ENCODE measurements around the gene RYR2. TPM values are rescaled to one million over a fixed set of nuclear protein-coding genes. Genes with fewer than 3 reads are reported as not detected.

The RYR2 gene
- total RNA-seq, 6 donors from 2014 or later, result 1.8 to 23.0 (median 3.7) TPM

DNA sequence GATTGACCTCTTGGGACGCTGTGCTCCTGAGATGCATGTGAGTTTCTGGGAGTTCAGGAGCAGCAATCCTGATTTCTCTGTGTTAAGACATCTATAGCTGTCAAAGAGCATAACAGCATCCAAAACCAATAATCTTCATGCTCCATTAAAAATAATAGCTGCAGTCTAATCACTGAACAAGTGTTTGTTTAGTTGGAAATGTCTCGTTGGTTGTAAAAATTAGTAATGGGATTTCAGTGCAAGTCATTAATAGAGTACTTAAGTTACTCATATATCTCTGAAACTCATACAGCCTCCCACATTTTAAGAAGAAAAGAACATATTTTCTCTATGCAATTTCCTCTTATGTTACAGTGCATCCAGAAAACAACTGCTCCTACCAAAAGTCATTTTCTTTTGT lies 599.0 kb downstream of the RYR2 start:
- WGBS, 2 donors, result 64 to 73% methylated on average over 2 of the region's 2 CpGs
- H3K36me3 ChIP-seq, result peaks cover 0 to 3% (median 0%) of the 10 kb centered on the region in 4 donors
- no peak for ATAC-seq (ENCODE audit: low FRiP score in 2 of 2)
- H3K27me3 ChIP-seq, result no peaks in the 10 kb centered on the region
- H3K4me3 ChIP-seq, result no peak overlapping the region
- no peak overlapping the region for H3K27ac ChIP-seq
- no peak for DNase-seq
- TF ChIP-seq POLR2A (IDR thresholded peaks at IDR 0.05) (no peak), POLR2AphosphoS5 (IDR thresholded peaks at IDR 0.05) (no peak), EP300 (IDR thresholded peaks at IDR 0.05) (no peak)
- TF ChIP-seq, protein P1, sequence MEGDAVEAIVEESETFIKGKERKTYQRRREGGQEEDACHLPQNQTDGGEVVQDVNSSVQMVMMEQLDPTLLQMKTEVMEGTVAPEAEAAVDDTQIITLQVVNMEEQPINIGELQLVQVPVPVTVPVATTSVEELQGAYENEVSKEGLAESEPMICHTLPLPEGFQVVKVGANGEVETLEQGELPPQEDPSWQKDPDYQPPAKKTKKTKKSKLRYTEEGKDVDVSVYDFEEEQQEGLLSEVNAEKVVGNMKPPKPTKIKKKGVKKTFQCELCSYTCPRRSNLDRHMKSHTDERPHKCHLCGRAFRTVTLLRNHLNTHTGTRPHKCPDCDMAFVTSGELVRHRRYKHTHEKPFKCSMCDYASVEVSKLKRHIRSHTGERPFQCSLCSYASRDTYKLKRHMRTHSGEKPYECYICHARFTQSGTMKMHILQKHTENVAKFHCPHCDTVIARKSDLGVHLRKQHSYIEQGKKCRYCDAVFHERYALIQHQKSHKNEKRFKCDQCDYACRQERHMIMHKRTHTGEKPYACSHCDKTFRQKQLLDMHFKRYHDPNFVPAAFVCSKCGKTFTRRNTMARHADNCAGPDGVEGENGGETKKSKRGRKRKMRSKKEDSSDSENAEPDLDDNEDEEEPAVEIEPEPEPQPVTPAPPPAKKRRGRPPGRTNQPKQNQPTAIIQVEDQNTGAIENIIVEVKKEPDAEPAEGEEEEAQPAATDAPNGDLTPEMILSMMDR (IDR thresholded peaks at IDR 0.05), result no peak
- no peaks in the 10 kb centered on the region for H3K9me3 ChIP-seq
- H3K4me1 ChIP-seq, result no peaks in the 10 kb centered on the region

DNA sequence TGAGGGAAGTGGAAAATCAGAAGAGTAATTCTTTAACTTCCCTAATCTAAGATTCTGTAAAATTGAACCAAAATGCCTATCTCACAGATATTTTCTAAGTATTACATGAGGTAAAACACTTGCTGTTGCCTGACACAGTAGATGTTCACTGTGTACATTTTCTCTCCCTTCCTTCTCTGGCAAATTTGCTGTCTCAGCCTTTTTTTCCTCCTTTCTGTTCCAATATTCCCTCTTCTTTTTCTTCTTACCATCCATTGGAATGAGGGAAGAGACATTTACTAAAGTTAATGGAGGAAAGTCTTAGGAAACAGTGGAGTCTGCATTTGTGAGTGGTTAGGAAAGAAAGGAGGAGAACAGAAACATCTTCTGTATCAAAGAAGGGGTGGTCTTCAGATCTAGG lies 608.8 kb downstream of the RYR2 start:
- H3K36me3 ChIP-seq, result no peaks in the 10 kb centered on the region
- DNase-seq, result no peak
- no peak for ATAC-seq (ENCODE audit: low FRiP score in 2 of 2)
- H3K4me3 ChIP-seq, result no peak overlapping the region
- no peaks in the 10 kb centered on the region for H3K4me1 ChIP-seq
- H3K27ac ChIP-seq, result no peak overlapping the region
- TF ChIP-seq POLR2A (IDR thresholded peaks at IDR 0.05) (no peak), EP300 (IDR thresholded peaks at IDR 0.05) (no peak), POLR2AphosphoS5 (IDR thresholded peaks at IDR 0.05) (no peak)
- TF ChIP-seq, protein P1 (IDR thresholded peaks at IDR 0.05), result no peak
- no peaks in the 10 kb centered on the region for H3K9me3 ChIP-seq
- no peaks in the 10 kb centered on the region for H3K27me3 ChIP-seq

DNA sequence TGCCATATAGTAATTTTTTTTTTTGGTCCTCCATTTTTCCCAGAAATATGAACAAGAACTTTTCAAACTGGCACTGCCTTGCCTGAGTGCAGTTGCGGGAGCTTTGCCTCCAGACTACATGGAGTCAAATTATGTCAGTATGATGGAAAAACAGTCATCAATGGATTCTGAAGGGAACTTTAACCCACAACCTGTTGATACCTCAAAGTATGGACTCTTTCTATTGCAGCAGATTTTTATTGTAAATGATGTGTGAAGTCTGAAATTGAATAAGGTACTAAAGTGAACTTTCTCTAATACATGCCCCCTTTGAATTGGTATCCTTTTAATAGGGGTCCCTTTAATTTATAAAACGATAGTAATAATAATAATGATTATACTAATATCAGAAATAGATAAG lies 613.8 kb downstream of the RYR2 start:
- H3K4me1 ChIP-seq, result no peaks in the 10 kb centered on the region
- TF ChIP-seq POLR2AphosphoS5 (IDR thresholded peaks at IDR 0.05) (no peak), POLR2A (IDR thresholded peaks at IDR 0.05) (no peak), EP300 (IDR thresholded peaks at IDR 0.05) (no peak)
- TF ChIP-seq, protein P1 (IDR thresholded peaks at IDR 0.05), result no peak
- no peaks in the 10 kb centered on the region for H3K9me3 ChIP-seq
- H3K27me3 ChIP-seq, result no peaks in the 10 kb centered on the region
- H3K4me3 ChIP-seq, result no peak overlapping the region
- H3K36me3 ChIP-seq, result no peaks in the 10 kb centered on the region
- 75 to 86% methylated on average over 2 of the region's 2 CpGs for WGBS, 2 donors
- ATAC-seq (ENCODE audit: low FRiP score in 2 of 2), result no peak
- DNase-seq, result no peak
- H3K27ac ChIP-seq, result no peak overlapping the region

DNA sequence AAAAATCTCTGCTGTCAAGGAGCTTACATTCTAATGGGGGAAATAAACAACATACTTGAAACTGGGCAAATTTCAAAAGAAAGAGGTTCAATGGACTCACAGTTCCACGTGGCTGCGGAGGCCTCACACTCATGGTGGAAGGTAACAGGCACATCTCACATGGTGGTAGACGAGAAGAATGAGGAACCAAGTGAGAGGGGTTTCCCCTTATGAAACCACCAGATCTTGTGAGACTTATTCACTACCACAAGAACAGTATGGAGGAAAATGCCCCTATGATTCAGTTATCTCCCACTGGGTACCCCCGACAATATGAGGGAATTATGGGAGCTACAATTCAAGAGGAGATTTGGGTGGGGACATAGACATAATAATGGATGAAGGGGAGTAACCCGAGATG lies 622.4 kb downstream of the RYR2 start:
- H3K27ac ChIP-seq, result no peak overlapping the region
- H3K9me3 ChIP-seq, result no peaks in the 10 kb centered on the region
- no peaks in the 10 kb centered on the region for H3K27me3 ChIP-seq
- H3K36me3 ChIP-seq, result no peaks in the 10 kb centered on the region
- DNase-seq (no peak), ATAC-seq (ENCODE audit: low FRiP score in 2 of 2) (no peak)
- H3K4me1 ChIP-seq, result no peaks in the 10 kb centered on the region
- TF ChIP-seq, protein P1 (IDR thresholded peaks at IDR 0.05), result no peak
- no peak for TF ChIP-seq POLR2AphosphoS5 (IDR thresholded peaks at IDR 0.05)
- no peak for TF ChIP-seq EP300 (IDR thresholded peaks at IDR 0.05)
- TF ChIP-seq POLR2A (IDR thresholded peaks at IDR 0.05), result no peak
- no peak overlapping the region for H3K4me3 ChIP-seq
- WGBS, 2 donors, result 72 to 80% methylated on average over 5 of the region's 5 CpGs

DNA sequence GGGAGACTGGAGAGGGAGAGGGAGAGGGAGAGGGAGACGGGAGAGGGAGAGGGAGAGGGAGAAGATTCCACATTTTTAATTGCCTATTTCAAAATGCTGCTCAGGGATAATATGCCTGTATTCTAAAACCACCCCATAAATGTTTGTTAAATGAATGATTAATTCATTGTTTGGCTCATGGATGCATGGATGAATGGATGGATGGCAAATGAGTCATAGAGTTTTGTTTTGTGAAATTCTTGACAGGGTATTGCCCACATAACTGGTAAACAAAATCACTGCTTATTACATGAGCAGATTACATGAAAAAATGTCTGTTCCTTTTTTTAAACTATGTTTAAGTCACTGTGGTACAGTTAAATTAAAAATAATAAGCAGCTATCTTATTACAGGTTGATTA lies 628.3 kb downstream of the RYR2 start:
- no peaks in the 10 kb centered on the region for H3K36me3 ChIP-seq
- H3K9me3 ChIP-seq, result no peaks in the 10 kb centered on the region
- DNase-seq (no peak), ATAC-seq (ENCODE audit: low FRiP score in 2 of 2) (no peak)
- 78 to 88% methylated on average over 1 of the region's 1 CpG for WGBS, 2 donors
- H3K27ac ChIP-seq, result no peak overlapping the region
- no peaks in the 10 kb centered on the region for H3K4me1 ChIP-seq
- H3K27me3 ChIP-seq, result no peaks in the 10 kb centered on the region
- TF ChIP-seq POLR2A (IDR thresholded peaks at IDR 0.05), result no peak
- TF ChIP-seq, protein P1 (IDR thresholded peaks at IDR 0.05), result no peak
- TF ChIP-seq POLR2AphosphoS5 (IDR thresholded peaks at IDR 0.05), result no peak
- no peak for TF ChIP-seq EP300 (IDR thresholded peaks at IDR 0.05)
- no peak overlapping the region for H3K4me3 ChIP-seq
